ENCODE measurements around the gene PEPD.
"Not testable (repeated sequence)": the region's sequence is repeated elsewhere in the genome, so short reads cannot be mapped to it uniquely, and the experiment has no call there.

The PEPD gene

DNA sequence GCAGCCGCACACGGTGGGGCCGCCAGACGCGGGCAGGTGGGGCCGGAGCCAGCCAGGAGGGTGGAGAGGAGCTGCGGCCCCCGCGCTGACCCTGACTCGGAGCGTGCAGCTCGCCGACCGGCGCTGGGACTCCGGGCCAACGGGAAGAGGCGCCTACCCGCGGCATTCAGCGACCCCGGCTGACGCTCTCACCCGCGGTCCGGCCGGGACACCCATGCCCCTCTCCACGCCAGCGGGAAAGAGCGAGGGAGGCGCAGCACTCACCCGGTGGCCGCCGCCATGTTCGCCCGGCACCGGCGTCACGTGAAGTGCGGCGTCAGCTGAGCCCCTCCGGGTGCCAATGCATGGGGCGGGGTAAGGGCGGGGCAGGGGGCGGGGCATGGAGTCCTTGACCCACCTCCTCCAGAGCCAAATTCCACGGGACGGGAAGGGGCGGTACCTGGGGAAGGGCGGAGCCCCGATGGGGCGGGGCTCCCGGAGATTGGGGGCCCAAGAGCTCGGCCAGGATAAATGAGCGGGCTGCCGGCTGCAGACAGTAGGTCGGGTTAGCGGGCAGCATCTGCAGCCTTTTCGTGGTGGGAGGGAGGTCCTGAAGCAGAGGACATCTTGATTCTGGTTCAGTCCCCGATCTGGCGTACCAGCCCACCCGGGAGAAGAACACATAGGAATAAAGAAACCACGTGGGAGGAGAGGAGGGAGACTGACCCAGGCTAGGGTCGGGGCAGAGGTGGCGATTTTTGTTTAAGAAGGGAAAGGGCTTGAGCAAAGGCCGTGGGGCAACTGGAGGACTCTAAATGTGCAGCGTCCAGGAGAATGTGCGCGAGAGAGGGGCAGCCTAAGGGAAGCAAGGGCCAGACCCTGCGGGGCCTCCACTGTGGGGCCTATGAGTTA, at the start of gene PEPD:
TSS of gene PEPD (minus strand) at position 312 of the 891 bp plus-strand sequence. CDS start at position 281, 31 bp downstream.
- peak; percentile 85 for DNase-seq

DNA sequence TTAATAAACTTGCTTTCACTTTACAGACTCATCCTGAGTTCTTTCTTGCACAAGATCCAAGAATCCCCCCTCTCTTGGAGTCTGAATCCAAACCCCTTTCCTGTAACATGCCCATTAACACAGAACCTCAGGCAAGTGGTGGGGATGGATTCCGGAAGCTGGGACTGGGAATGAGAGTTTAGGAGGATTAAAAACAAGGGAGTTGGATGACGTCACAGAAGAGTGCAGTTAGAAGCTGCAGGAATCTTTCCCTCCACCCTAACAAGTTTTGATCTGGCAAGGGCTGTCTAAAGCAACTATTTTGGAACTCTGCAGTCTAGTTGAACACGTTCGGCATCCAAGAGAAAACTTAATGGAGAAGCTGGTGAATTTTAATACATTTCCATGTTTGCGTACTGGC, 48.2 kb upstream of the PEPD start:
- no peak for DNase-seq

DNA sequence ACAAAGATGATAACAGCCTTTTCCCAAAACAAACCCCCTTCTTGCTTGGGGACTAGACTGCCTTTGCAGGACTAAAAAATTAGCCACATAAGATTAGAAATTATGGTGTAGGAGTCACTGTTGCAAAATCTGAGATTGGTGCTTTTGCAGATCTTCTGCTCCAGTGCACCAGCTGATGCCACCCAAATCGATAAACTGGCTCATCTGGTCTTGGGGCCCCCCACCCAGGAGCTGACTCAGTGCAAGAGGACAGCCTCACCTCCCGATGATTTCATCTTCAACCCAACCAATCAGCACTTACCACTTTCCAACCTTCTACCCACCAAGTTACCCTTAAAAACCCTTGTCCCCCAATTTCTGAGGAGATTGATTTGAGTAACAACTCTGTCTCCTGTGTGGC, 47.1 kb upstream of the PEPD start:
- DNase-seq, result no peak

GRCh38 chr19:33564836-33565338, 43.3 kb upstream of the PEPD start:
- DNase-seq, result no peak

DNA sequence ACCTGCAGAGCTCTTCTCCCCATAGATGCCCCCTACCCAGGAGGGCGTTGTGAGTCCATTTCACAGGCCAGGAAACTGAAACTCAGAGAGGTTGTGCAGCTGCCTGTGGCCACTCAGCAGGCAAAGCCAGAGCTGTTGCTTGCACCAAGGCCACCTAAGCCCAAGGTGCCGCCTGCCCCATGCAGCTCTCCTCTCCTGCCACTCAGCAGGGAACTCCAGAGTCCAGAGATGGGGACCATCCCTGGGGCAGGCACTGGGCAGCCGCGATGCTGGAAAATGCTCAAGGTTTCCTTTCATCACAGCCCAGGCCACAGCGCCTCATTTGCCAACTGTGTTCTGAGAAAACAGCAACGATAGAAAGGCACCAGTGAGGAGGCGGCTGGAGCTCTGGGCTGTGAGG, 41.0 kb upstream of the PEPD start:
- no peak for DNase-seq

DNA sequence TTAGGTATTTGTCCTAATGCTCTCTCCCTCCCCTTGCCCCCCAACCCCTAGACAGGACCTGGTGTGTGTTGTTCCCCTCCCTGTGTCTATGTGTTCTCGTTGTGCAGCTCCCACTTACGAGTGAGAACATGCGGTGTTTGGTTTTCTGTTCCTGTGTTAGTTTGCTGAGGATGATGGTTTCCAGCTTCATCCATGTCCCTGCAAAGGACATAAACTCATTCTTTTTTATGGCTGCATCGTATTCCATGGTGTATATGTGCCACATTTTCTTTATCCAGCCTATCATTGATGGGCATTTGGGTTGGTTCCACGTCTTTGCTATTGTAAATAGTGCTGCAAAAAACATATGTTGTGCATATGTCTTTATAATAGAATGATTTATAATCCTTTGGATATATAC, 40.1 kb upstream of the PEPD start:
- DNase-seq, result not testable (repeated sequence)

DNA sequence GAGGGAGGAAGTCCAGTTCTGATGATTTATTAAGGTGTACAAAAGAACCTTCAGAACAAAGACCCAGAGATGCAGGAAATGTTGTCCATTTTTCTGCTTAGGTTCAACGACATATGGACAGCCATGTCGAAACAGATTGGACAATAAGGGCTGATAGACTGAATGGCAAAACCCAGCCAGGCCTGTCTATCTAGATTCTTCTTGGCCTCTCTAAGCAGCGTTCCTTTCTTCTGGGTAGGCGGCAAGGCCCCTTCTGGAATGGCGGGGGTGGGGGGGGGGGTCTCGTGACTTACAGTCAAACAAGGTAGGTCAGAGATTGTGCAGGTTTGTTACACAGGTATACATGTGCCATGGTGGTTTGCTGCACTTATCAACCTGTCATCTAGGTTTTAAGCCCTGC, 39.7 kb upstream of the PEPD start:
- no peak for DNase-seq

- no peak for DNase-seq
Measured at GRCh38 chr19:33559996-33560395, 38.4 kb upstream of the PEPD start.

GRCh38 chr19:33558856-33559255, 37.3 kb upstream of the PEPD start:
- no peak for DNase-seq

- no peak for DNase-seq
Measured at GRCh38 chr19:33558151-33558550, 36.6 kb upstream of the PEPD start.

DNA sequence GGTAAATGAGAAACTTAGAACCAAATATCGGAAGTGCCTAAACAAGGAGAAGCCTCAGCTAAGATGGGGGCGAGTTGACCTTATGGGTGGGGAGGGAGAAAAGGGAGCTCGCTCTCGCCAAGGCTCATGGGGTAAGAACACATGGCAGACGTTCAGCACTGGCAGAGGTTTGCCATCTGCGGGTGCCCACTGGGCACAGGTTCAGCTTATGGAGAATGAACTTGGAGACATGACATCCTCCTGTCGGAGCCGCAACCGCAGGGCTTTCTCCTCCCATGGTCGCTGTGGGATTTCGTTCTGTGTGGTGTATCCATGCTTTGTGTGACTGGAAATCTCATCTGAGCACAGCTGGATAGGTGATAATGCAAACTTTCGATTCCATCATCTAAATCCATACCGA, 36.1 kb upstream of the PEPD start:
- no peak for DNase-seq

GRCh38 chr19:33557196-33557595, 35.6 kb upstream of the PEPD start:
- no peak for DNase-seq

- DNase-seq, result no peak
Measured at GRCh38 chr19:33556261-33556660, 34.7 kb upstream of the PEPD start.

GRCh38 chr19:33555726-33556125, 34.1 kb upstream of the PEPD start:
- DNase-seq, result not testable (repeated sequence)

- no peak for DNase-seq
Measured at GRCh38 chr19:33554821-33555220, 33.2 kb upstream of the PEPD start.

- DNase-seq, result no peak
Measured at GRCh38 chr19:33554391-33554790, 32.8 kb upstream of the PEPD start.

DNA sequence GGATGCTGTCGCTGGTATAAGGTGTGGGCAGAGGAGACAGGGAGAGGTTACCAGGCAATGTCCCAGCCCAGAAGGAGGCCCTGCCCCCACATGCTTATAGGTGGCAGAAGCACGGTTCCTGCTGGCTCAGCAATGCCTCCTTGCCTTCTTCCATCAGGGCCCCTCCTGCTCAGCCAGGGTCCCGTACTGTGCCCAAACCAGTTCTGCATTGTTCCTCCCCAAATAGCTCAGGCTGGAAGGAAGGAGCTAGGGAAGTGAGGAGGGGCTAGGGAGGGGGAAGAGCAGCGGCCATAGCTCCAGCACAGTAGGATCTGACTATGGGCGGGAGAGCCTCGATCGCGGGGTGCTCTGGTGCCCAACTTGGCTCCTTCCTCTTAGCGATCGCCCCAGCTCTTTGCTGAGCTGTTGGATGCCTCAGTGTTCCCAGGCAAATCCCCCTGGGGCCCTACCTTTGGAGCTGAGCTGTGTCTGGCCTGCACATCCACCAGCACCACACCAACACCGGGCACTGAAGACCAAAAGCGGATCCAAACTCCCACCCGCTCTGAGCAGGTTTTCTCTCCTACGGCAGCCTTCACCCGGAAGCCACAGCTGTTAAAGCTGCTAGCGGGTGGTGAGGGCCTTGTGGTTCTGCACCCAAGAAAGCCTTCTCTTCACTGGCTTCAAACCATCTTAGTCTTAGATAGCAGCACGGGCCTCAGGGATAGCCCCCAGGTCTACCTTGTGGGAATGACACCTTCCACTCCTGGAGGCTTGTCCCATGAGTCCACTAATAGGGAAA, 32.1 kb upstream of the PEPD start:
- DNase-seq, result no peak

DNA sequence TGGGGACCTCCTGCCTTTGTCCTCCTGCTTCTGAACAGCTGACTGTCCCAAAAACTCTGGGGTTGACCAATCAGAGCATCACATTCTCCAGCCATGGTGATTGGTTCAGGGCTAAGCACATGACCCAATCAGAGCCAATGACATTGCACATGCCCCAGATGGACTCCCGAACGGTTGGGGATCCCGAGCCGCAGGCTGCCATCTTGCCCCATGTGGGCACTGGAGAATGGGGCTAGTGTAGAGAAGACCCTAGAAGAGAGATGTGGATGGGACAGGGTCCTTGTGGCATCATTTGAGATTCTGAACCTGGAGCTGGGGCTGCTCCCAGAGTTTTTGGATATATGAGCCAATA, 31.3 kb upstream of the PEPD start:
- no peak for DNase-seq

GRCh38 chr19:33552191-33552927, 30.8 kb upstream of the PEPD start:
- no peak for DNase-seq

- DNase-seq, result no peak
Measured at GRCh38 chr19:33551676-33552075, 30.1 kb upstream of the PEPD start.

GRCh38 chr19:33550768-33551167, 29.2 kb upstream of the PEPD start:
- no peak for DNase-seq

GRCh38 chr19:33547676-33548075, 26.1 kb upstream of the PEPD start:
- no peak for DNase-seq

GRCh38 chr19:33546656-33547055, 25.1 kb upstream of the PEPD start:
- DNase-seq, result no peak
